Central memory CD8-positive, alpha-beta T cell (primary cell): ENCODE data around the gene PLTP.
"Not testable (repeated sequence)": the region's sequence is repeated elsewhere in the genome, so short reads cannot be mapped to it uniquely, and the experiment has no call there.

ENCODE experiments used
- ATAC-seq: fragments of 150-1000 bp; cut with Tn5 transposase; replicated peaks from 2 replicates; pipeline ENCODE4 v1.10.0; 2022; ENCODE audit warnings: mild to moderate bottlenecking, moderate FRiP score, moderate number of reproducible peaks; ENCODE audit not compliant: poor library complexity, severe bottlenecking; ENCODE audit errors: extremely low read depth
- DNase-seq, 2 donors: peaks; one replicate each; pipeline ENCODE4 v3.0.0; 2021; ENCODE audit warnings: low spot score in 2 of 2
- H3K27ac Mint-ChIP-seq: one replicate; pipeline ENCODE4 v1.8.0; 2022; ENCODE audit warnings: low read depth, mild to moderate bottlenecking, moderate library complexity, mixed read lengths
- H3K27me3 Mint-ChIP-seq: one replicate; pipeline ENCODE4 v1.8.0; 2022; ENCODE audit warnings: mixed read lengths
- H3K36me3 Mint-ChIP-seq: one replicate; pipeline ENCODE4 v1.8.0; 2022; ENCODE audit warnings: mild to moderate bottlenecking, moderate library complexity, mixed read lengths; ENCODE audit not compliant: insufficient read depth
- H3K4me1 Mint-ChIP-seq: one replicate; pipeline ENCODE4 v1.8.0; 2022; ENCODE audit warnings: mixed read lengths
- H3K4me3 Mint-ChIP-seq: one replicate; pipeline ENCODE4 v1.8.0; 2022; ENCODE audit warnings: mild to moderate bottlenecking, moderate library complexity, mixed read lengths
- H3K9me3 Mint-ChIP-seq: one replicate; pipeline ENCODE4 v1.8.0; 2022; ENCODE audit warnings: mixed read lengths

The PLTP gene

DNA sequence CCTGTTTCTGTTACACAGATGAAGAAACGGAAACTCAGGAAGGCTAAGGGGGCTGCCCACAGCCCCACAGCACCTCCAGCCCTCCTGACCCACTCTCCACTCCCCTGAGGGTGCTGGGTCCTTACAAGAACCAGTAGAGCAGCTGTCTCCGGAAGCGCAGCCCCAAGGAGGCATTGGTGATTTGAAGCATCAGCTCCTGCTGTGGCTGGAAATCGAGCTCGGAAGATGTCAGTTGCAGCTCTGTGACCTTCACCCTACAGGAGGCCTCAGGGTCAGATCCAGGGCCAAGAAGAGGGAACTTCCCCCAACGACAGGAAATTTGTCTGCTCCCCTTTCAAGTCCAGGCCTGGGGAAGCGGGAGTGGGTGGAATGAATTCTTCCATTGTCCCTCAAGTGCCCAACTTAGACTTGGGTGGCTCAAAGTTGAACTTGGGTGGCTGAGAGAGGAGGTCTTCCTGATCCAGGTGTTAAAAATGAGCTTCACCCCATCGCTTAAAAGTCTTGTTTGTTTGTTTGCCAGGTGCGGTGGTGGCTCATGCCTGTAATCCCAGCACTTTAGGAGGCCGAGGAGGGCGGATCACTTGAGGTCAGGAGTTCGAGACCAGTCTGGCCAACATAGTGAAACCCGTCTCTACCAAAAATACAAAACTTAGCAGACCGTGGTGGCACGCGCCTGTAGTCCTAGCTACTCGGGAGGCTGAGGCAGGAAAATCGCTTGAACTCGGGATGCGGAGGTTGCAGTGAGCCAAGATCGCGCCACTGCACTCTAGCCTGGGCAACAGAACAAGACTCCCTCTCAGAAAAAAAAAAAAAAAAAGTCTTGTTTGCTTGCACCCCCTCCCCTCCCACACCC lies 1.9 kb downstream of the PLTP start:
- DNase-seq: no peak
- no peak for ATAC-seq
- peaks cover 10% of the 10 kb centered on the region for H3K27me3 Mint-ChIP-seq
- peak overlapping the region; percentile 64 for H3K27ac Mint-ChIP-seq
- H3K36me3 Mint-ChIP-seq: peaks cover 4% of the 10 kb centered on the region
- H3K4me1 Mint-ChIP-seq: peaks cover 9% of the 10 kb centered on the region
- H3K9me3 Mint-ChIP-seq: no peaks in the 10 kb centered on the region
- H3K4me3 Mint-ChIP-seq: peak overlapping the region; percentile 66

GRCh38 chr20:45909336-45909808 lies 2.6 kb downstream of the PLTP start:
- Mint-ChIP-seq H3K9me3 (no peaks in the 10 kb centered on the region), H3K27me3 (peaks cover 3% of the 10 kb centered on the region), H3K36me3 (peaks cover 4% of the 10 kb centered on the region), H3K4me1 (peaks cover 9% of the 10 kb centered on the region), H3K27ac (no peak overlapping the region), H3K4me3 (no peak overlapping the region)
- ATAC-seq: no peak
- no peak for DNase-seq

DNA sequence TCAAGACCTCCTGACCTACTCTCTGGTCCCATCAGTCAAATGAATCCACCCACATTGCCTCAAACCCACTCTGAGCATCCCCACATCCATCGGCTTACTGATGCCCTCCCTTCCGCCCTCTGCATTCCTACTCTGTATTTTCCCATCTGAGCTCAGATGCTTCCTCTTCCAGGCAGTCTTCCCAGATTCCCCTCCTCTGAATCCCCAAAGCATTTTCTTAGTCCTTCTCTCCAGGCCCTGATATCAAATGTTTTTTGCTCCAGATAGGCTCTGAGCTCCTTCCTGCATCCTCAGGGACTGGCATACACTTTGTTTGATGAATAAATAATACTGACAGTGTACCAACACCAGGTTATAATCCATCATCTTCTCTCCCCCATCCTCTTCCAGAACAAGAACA lies 3.9 kb downstream of the PLTP start:
- no peak overlapping the region for H3K27ac Mint-ChIP-seq
- DNase-seq (no peak), ATAC-seq (no peak)
- H3K4me3 Mint-ChIP-seq: no peak overlapping the region
- H3K9me3 Mint-ChIP-seq: no peaks in the 10 kb centered on the region
- no peaks in the 10 kb centered on the region for H3K27me3 Mint-ChIP-seq
- peaks cover 9% of the 10 kb centered on the region for H3K4me1 Mint-ChIP-seq
- H3K36me3 Mint-ChIP-seq: no peaks in the 10 kb centered on the region

DNA sequence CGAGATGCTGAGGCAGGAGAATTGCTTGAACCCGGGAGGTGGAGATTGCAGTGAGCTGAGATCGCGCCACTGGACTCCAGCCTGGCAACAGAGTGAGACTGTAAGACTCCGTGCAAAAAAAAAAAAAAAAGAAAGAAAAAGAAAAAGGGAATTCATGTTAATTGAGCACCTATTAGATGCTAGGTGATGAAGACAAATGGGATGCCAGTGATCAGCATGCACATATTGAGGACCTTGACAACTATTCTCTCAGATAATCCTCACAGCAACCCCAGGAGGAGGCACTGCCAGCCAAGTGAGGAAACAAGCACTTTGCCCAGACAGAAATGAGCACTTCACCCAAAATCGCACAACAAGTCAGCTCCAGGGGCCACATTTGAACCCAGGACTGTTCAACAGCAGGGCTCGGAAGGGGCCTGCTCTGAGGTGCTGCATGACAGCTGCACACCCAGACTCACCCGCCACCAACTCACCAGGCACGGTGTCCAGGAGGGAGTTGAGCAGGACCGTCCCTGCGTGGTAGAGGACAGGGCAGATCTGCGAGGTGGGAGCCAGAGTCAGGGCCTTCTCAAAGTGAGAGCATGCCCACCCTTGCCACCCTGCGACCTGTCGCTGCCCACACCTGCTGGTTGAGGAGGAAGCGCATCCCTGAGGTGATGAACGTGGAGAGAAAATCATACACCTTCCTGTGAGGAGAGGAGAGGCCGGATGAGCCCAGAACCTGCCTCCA lies 4.6 kb downstream of the PLTP start:
- no peaks in the 10 kb centered on the region for H3K9me3 Mint-ChIP-seq
- no peak for ATAC-seq
- H3K27me3 Mint-ChIP-seq: no peaks in the 10 kb centered on the region
- H3K4me1 Mint-ChIP-seq: peaks cover 9% of the 10 kb centered on the region
- H3K27ac Mint-ChIP-seq: no peak overlapping the region
- no peaks in the 10 kb centered on the region for H3K36me3 Mint-ChIP-seq
- no peak overlapping the region for H3K4me3 Mint-ChIP-seq
- no peak for DNase-seq

DNA sequence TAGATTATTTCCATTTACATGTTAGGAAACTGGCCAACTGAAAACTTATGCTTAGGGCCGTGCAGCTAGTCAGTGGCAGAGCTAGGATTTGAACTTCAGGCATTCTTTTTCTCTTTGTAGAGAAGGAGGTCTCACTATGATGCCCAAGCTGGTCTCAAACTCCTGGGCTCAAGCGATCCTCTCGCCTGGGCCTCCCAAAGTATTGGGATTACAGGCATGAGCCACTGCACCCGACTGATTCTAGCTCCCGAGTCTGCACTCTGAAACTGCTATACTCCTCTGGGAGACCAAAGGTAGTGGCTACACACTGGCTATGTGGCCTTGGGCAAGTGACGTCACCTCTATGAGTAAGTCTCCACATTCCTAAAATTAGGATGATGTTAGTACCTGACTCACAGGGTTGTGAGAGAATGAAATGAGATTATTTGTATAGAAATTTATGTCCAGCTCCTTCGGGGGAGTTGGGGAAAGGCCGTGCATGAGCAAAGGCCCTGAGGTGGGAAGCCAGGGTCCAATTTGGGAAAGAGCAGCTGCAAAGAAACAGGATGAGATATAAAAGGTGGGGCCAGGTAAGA lies 6.4 kb downstream of the PLTP start:
- Mint-ChIP-seq H3K4me1 (peaks cover 3% of the 10 kb centered on the region), H3K27me3 (no peaks in the 10 kb centered on the region), H3K4me3 (no peak overlapping the region), H3K9me3 (no peaks in the 10 kb centered on the region), H3K27ac (no peak overlapping the region), H3K36me3 (no peaks in the 10 kb centered on the region)
- ATAC-seq (no peak), DNase-seq (no peak)

- Mint-ChIP-seq H3K27ac (no peak overlapping the region), H3K4me3 (no peak overlapping the region), H3K4me1 (no peaks in the 10 kb centered on the region), H3K9me3 (no peaks in the 10 kb centered on the region), H3K27me3 (no peaks in the 10 kb centered on the region), H3K36me3 (no peaks in the 10 kb centered on the region)
- DNase-seq (no peak), ATAC-seq (no peak)
Observed at GRCh38 chr20:45904583-45905504, 7.1 kb downstream of the PLTP start.

- DNase-seq: no peak
- Mint-ChIP-seq H3K27ac (no peak overlapping the region), H3K9me3 (no peaks in the 10 kb centered on the region), H3K4me3 (no peak overlapping the region), H3K27me3 (no peaks in the 10 kb centered on the region), H3K4me1 (peaks cover 7% of the 10 kb centered on the region), H3K36me3 (peaks cover 3% of the 10 kb centered on the region)
- ATAC-seq: no peak
Observed at GRCh38 chr20:45902199-45902701, 9.7 kb downstream of the PLTP start.

DNA sequence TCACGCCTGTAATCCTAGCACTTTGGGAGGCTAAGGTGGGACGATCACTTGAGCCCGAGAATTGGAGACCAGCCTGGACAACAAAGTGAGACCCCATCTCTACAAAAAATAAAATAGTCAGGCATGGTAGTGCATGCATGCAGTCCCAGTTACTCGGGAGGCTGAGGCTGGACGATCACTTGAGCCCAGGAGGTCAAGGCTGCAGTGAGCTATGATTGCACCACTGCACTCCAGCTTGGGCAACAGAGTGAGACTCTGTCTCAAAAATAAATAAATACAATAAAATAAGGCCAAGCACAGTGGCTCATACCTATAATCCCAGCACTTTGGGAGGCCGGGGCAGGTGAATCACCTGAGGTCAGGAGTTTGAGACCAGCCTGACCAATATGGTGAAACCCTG lies 10.6 kb downstream of the PLTP start:
- not testable (repeated sequence) for H3K4me1 Mint-ChIP-seq, H3K36me3 Mint-ChIP-seq, H3K9me3 Mint-ChIP-seq, ATAC-seq, H3K27me3 Mint-ChIP-seq, H3K27ac Mint-ChIP-seq, DNase-seq, H3K4me3 Mint-ChIP-seq

DNA sequence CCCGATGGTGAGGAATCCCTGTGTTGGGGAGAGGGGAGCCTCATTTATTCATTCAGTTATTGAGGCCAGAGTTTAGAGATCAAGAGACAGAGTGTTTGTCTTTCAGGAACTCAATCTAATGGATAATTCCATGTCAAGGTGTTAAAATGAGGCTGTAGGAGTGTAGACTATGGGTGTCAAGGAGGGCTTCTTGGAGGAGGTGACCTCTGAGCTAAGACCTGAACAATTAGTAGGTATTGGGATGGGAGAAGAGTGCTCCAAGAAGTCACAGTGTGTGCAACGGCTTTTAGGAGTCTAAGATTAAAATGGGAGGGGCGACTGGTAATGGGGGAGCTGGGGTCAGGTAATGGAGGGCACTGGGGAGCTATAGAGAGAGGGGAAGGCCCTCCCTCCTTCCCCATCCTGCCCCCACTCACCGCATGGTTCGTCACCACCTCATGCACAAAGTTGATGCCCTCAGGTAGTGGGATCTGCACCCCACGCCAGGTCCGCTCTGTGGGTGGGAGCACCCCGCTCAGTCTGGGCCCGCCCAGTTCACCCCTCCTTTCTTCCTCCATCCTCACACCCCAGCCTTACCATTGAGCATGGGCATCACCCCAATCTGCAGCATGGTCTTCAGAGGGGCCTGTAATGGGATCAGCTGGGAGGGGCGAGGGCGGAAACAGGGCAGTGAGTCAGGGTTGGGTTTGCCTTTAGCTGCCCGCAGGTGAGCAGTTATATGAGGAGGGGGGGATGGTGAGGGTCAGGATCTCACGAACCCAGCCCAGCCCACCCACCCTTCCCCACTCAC lies 12.7 kb downstream of the PLTP start:
- H3K27me3 Mint-ChIP-seq: no peaks in the 10 kb centered on the region
- H3K4me3 Mint-ChIP-seq: no peak overlapping the region
- peaks cover 15% of the 10 kb centered on the region for H3K36me3 Mint-ChIP-seq
- H3K9me3 Mint-ChIP-seq: no peaks in the 10 kb centered on the region
- peaks cover 7% of the 10 kb centered on the region for H3K4me1 Mint-ChIP-seq
- no peak overlapping the region for H3K27ac Mint-ChIP-seq
- DNase-seq: no peak
- ATAC-seq: no peak

DNA sequence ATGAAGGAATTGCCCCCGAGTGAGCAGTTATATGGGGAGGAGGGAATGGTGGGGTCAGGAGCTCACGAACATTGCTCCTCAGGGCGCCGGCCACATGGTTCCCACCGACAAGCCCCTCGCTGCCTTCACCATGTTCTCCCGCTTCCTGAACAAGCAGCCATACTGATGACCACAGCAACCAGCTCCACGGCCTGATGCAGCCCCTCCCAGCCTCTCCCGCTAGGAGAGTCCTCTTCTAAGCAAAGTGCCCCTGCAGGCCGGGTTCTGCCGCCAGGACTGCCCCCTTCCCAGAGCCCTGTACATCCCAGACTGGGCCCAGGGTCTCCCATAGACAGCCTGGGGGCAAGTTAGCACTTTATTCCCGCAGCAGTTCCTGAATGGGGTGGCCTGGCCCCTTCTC lies 13.7 kb downstream of the PLTP start:
- Mint-ChIP-seq H3K9me3 (no peaks in the 10 kb centered on the region), H3K27me3 (no peaks in the 10 kb centered on the region), H3K27ac (no peak overlapping the region), H3K4me3 (no peak overlapping the region), H3K36me3 (peaks cover 15% of the 10 kb centered on the region), H3K4me1 (peaks cover 13% of the 10 kb centered on the region)
- ATAC-seq: no peak
- no peak for DNase-seq

- DNase-seq (no peak), ATAC-seq (no peak)
- Mint-ChIP-seq H3K4me1 (peaks cover 19% of the 10 kb centered on the region), H3K27ac (no peak overlapping the region), H3K4me3 (no peak overlapping the region), H3K27me3 (no peaks in the 10 kb centered on the region), H3K36me3 (peaks cover 17% of the 10 kb centered on the region), H3K9me3 (no peaks in the 10 kb centered on the region)
Observed at GRCh38 chr20:45897692-45898091, 14.3 kb downstream of the PLTP start.
